Measurements from ENCODE around the gene ARPC2. TPM values are rescaled to one million over a fixed set of nuclear protein-coding genes. Genes with fewer than 3 reads are reported as not detected.

Gene ARPC2
- total RNA-seq, 4 donors from 2014 or later, result 278 to 384 (median 348) TPM

GRCh38 chr2:218295029-218295428, 78.0 kb downstream of the ARPC2 start:
- no peak for ATAC-seq (ENCODE audit: low FRiP score)

GRCh38 chr2:218296200-218296599, 79.2 kb downstream of the ARPC2 start:
- no peak for TF ChIP-seq CTCF (IDR thresholded peaks at IDR 0.05)
- no peak for ATAC-seq (ENCODE audit: low FRiP score)
- no peak for DNase-seq (ENCODE audit: low spot score)

More at GRCh38 chr2:218295029-218295428, 78.0 kb downstream of the ARPC2 start:
- TF ChIP-seq CTCF (IDR thresholded peaks at IDR 0.05), result no peak
- DNase-seq (ENCODE audit: low spot score), result no peak

- no peak for TF ChIP-seq CTCF (IDR thresholded peaks at IDR 0.05)
- ATAC-seq (ENCODE audit: low FRiP score) (no peak), DNase-seq (ENCODE audit: low spot score) (no peak)
These were observed 79.9 kb downstream of the ARPC2 start for GRCh38 chr2:218296847-218297246.

GRCh38 chr2:218298314-218298875, 81.4 kb downstream of the ARPC2 start:
- no peak for TF ChIP-seq CTCF (IDR thresholded peaks at IDR 0.05)

GRCh38 chr2:218300141-218300540, 83.2 kb downstream of the ARPC2 start:
- DNase-seq (ENCODE audit: low spot score), result no peak
- ATAC-seq (ENCODE audit: low FRiP score), result no peak
- no peak for TF ChIP-seq CTCF (IDR thresholded peaks at IDR 0.05)

More at GRCh38 chr2:218298314-218298875, 81.4 kb downstream of the ARPC2 start:
- no peak for DNase-seq (ENCODE audit: low spot score)
- ATAC-seq (ENCODE audit: low FRiP score), result no peak

- peak in 2 of 3 donors; percentile 80 to 91 for TF ChIP-seq CTCF (IDR thresholded peaks at IDR 0.05)
- ATAC-seq (ENCODE audit: low FRiP score) (peak; percentile 77), DNase-seq (ENCODE audit: low spot score) (peak; percentile 85)
These were observed 84.3 kb downstream of the ARPC2 start for GRCh38 chr2:218301176-218301819.

Other genes with a start within 250 kb of the ARPC2 start
- gene TNS1, start 214.2 kb upstream of the ARPC2 start, total RNA-seq, result 100 to 1,000 TPM; 135 to 453 (median 361) TPM
- gene RUFY4, start 147.9 kb upstream of the ARPC2 start, total RNA-seq, result under 1 TPM in 2 of 4 donors, not detected in 2; 0.60 to 0.95 TPM
- 10 to 100 TPM in 1 of 4 donors, 1 to 10 TPM in 1, under 1 TPM in 2; 0.28 to 19.2 (median 1.3) TPM for gene CXCR2, start 91.2 kb upstream of the ARPC2 start, total RNA-seq
- gene CXCR1, start 50.2 kb upstream of the ARPC2 start, total RNA-seq, result 10 to 100 TPM in 1 of 4 donors, under 1 TPM in 3; 0.36 to 26.8 (median 0.64) TPM
- gene GPBAR1, start 43.8 kb downstream of the ARPC2 start, total RNA-seq, result 10 to 100 TPM; 24.7 to 74.2 (median 59.1) TPM
- gene AAMP, start 52.9 kb downstream of the ARPC2 start, total RNA-seq, result 100 to 1,000 TPM; 122 to 165 (median 140) TPM
- gene PNKD, start 53.3 kb downstream of the ARPC2 start, total RNA-seq, result 10 to 100 TPM; 25.5 to 38.0 (median 31.3) TPM
- gene TMBIM1, start 75.3 kb downstream of the ARPC2 start, total RNA-seq, result 100 to 1,000 TPM; 190 to 689 (median 399) TPM
- gene CATIP, start 139.7 kb downstream of the ARPC2 start, total RNA-seq, result not detected
- gene SLC11A1, start 165.1 kb downstream of the ARPC2 start, total RNA-seq, result 100 to 1,000 TPM in 2 of 4 donors, 10 to 100 TPM in 2; 40.0 to 218 (median 127) TPM
- 100 to 1,000 TPM in 2 of 4 donors, 10 to 100 TPM in 2; 77.6 to 147 (median 93.7) TPM for gene CTDSP1, start 182.7 kb downstream of the ARPC2 start, total RNA-seq
- gene VIL1, start 201.9 kb downstream of the ARPC2 start, total RNA-seq, result not detected

Data from omental fat pad (tissue), 4 donors.